Panc1 (cell line): ENCODE results near the gene BRD3. TPM values are rescaled to one million over a fixed set of nuclear protein-coding genes. Genes with fewer than 3 reads are reported as not detected.

Experiments
- ATAC-seq: fragments of 200-7000 bp; cut with Tn5 transposase; 2 replicates; pipeline ENCODE4 v1.9.1; 2020; ENCODE audit warnings: mild to moderate bottlenecking, moderate library complexity
- BruUV-seq: library from RNA; stranded (reverse); fragments of 400-500 nt; replicated peaks from 2 replicates; lab custom pipeline; 2021; lab: Mats Ljungman, UMichigan
- CTCF ChIA-PET: fragments of 300-600 bp; sonication (Branson Sonifier 250); formaldehyde crosslinking; loops from one replicate; lab custom pipeline; 2022; ENCODE audit warnings: antibody characterized with exemption; lab: Charles Lee
- POLR2A ChIA-PET: fragments of 300-600 bp; sonication (Branson Sonifier 250); formaldehyde crosslinking; loops from one replicate; lab custom pipeline; 2022; ENCODE audit warnings: antibody characterized with exemption; lab: Charles Lee
- DNase-seq: peaks from one replicate; pipeline ENCODE4 v3.0.0-alpha.2; 2010; ENCODE audit warnings: low read depth, low spot score
- H3K27ac ChIP-seq: 2 replicates; pipeline ENCODE4 v1.5.1; 2011; ENCODE audit warnings: mild to moderate bottlenecking, low read length, inconsistent platforms
- H3K27me3 ChIP-seq: fragments of 200-500 bp; sonication (Bioruptor generic); 2 replicates; pipeline ENCODE4 v1.6.0; 2014; ENCODE audit warnings: low read length, inconsistent platforms; ENCODE audit not compliant: control insufficient read depth, insufficient read depth
- H3K36me3 ChIP-seq: fragments of 200-500 bp; sonication (Bioruptor generic); 2 replicates; pipeline ENCODE4 v1.5.1; 2014; ENCODE audit warnings: inconsistent platforms, mild to moderate bottlenecking, low read length, moderate library complexity; ENCODE audit not compliant: control insufficient read depth, insufficient read depth
- H3K4me1 ChIP-seq: 2 replicates; pipeline ENCODE4 v1.5.1; 2011; ENCODE audit warnings: inconsistent platforms, mild to moderate bottlenecking, low read length, moderate library complexity; ENCODE audit not compliant: control insufficient read depth, insufficient read depth
- H3K4me3 ChIP-seq, 2 experiments: 2 replicates each; pipeline ENCODE4 v1.5.1; 2011 to 2012; ENCODE audit warnings: low read depth in 2 of 2, low read length in 2 of 2, mild to moderate bottlenecking in 2 of 2, inconsistent platforms in 1 of 2, moderate library complexity in 1 of 2
- H3K9me3 ChIP-seq: fragments of 200-500 bp; sonication (Bioruptor generic); 2 replicates; pipeline ENCODE4 v1.5.1; 2014; ENCODE audit warnings: low read depth, mild to moderate bottlenecking, inconsistent platforms, low read length, moderate library complexity; ENCODE audit not compliant: control insufficient read depth, insufficient read depth
- CTCF ChIP-seq: fragments of 450-650 bp; IDR thresholded peaks from 2 replicates; pipeline ENCODE4 v1.5.1; 2017; ENCODE audit warnings: mild to moderate bottlenecking
- POLR2AphosphoS5 ChIP-seq: IDR thresholded peaks from 2 replicates; pipeline ENCODE4 v1.6.1; 2012; ENCODE audit warnings: mild to moderate bottlenecking, low read depth, low read length, moderate library complexity
- REST ChIP-seq, 2 experiments: IDR thresholded peaks; 2 replicates each; pipeline ENCODE4 v1.6.1; 2011 to 2012; ENCODE audit warnings: low read depth in 2 of 2, control low read depth in 1 of 2, low read length in 1 of 2, mild to moderate bottlenecking in 1 of 2, moderate library complexity in 1 of 2; ENCODE audit not compliant: insufficient read depth in 1 of 2
- SIN3A ChIP-seq: IDR thresholded peaks from 2 replicates; pipeline ENCODE4 v1.6.1; 2012; ENCODE audit warnings: low read depth, mild to moderate bottlenecking, low read length, moderate library complexity, borderline replicate concordance; ENCODE audit not compliant: insufficient read depth
- TCF7L2 ChIP-seq: IDR thresholded peaks from 2 replicates; pipeline ENCODE4 v1.6.1; 2011; ENCODE audit warnings: mild to moderate bottlenecking, low read depth, low read length, inconsistent platforms
- in situ Hi-C: cut with HindIII; loops from 2 replicates; pipeline ENCODE4 v1.10.0; 2016; ENCODE audit warnings: low sequenced_read_pairs, low pct_unique_long_range_greater_than_20kb
- intact Hi-C: fragments of 100-400 bp; cut with micrococcal nuclease; formaldehyde crosslinking; loops from one replicate; pipeline ENCODE4 v1.10.0; 2022; ENCODE audit not compliant: unreplicated experiment
- total RNA-seq: library from RNA; stranded (reverse); gene quantifications from one replicate; pipeline ENCODE4 v1.2.1, GENCODE V29; 2021; ENCODE audit not compliant: unreplicated experiment

The BRD3 gene
- total RNA-seq, 1 experiment from 2014 or later, result 27.6 TPM

GRCh38 chr9:134028575-134029247 lies 39.1 kb downstream of the BRD3 start:
- no peaks in the 10 kb centered on the region for H3K9me3 ChIP-seq
- ChIA-PET POLR2A (no interaction called here), CTCF (no interaction called here)
- H3K27me3 ChIP-seq, result no peaks in the 10 kb centered on the region
- BruUV-seq, result no TSS peak
- ATAC-seq (no peak), DNase-seq (no peak)
- peaks cover 6% of the 10 kb centered on the region for H3K4me1 ChIP-seq
- in situ Hi-C loops, result no loop called here
- H3K36me3 ChIP-seq, result no peaks in the 10 kb centered on the region
- intact Hi-C loops, result no loop called here
- H3K27ac ChIP-seq, result no peak overlapping the region
- H3K4me3 ChIP-seq, result no peak overlapping the region
- no peak for TF ChIP-seq REST (IDR thresholded peaks at IDR 0.05; ENCODE audit: insufficient read depth in 1 of 2, low read depth in 2 of 2, low read length in 1 of 2)

- H3K4me1 ChIP-seq, result peaks cover 6% of the 10 kb centered on the region
- ChIA-PET POLR2A (no interaction called here), CTCF (no interaction called here)
- in situ Hi-C loops, result no loop called here
- H3K9me3 ChIP-seq, result no peaks in the 10 kb centered on the region
- DNase-seq, result no peak
- no peaks in the 10 kb centered on the region for H3K27me3 ChIP-seq
- no peak overlapping the region for H3K27ac ChIP-seq
- H3K4me3 ChIP-seq, result no peak overlapping the region
- TF ChIP-seq REST (IDR thresholded peaks at IDR 0.05; ENCODE audit: insufficient read depth in 1 of 2, low read depth in 2 of 2, low read length in 1 of 2) (no peak), CTCF (no peak), SIN3A (no peak), TCF7L2 (no peak), POLR2AphosphoS5 (no peak)
- BruUV-seq, result no TSS peak
- ATAC-seq, result no peak
- intact Hi-C loops, result no loop called here
- no peaks in the 10 kb centered on the region for H3K36me3 ChIP-seq
Measured at GRCh38 chr9:134028076-134028475, 39.8 kb downstream of the BRD3 start.
